Ramos (cell line): ENCODE data around the gene SOX13.
"Not testable (repeated sequence)": the region's sequence is repeated elsewhere in the genome, so short reads cannot be mapped to it uniquely, and the experiment has no call there.

Experiments
- in situ Hi-C: fragments of 300-500 bp; cut with MboI; formaldehyde crosslinking; loops from one replicate; pipeline ENCODE4 v1.14.3; 2022; ENCODE audit warnings: low sequenced_read_pairs; ENCODE audit not compliant: unreplicated experiment

Gene SOX13

GRCh38 chr1:204072931-204073836 is at the start of gene SOX13:
Gene SOX13 (plus strand): TSS chr1:204073115. CDS start chr1:204112916, 39,801 bp downstream.
- in situ Hi-C loops = no loop called here

GRCh38 chr1:204025917-204026707 is 46.8 kb upstream of the SOX13 start:
- in situ Hi-C loops = no loop called here

GRCh38 chr1:204027446-204027845 is 45.5 kb upstream of the SOX13 start:
- in situ Hi-C loops = no loop called here

- in situ Hi-C loops = no loop called here
Observed at GRCh38 chr1:204029016-204029415, 43.9 kb upstream of the SOX13 start.

- in situ Hi-C loops = no loop called here
Observed at GRCh38 chr1:204031098-204031710, 41.7 kb upstream of the SOX13 start.

- in situ Hi-C loops = no loop called here
Observed at GRCh38 chr1:204032642-204033235, 40.2 kb upstream of the SOX13 start.

- in situ Hi-C loops = no loop called here
Observed at GRCh38 chr1:204033306-204033705, 39.6 kb upstream of the SOX13 start.

- in situ Hi-C loops = no loop called here
Observed at GRCh38 chr1:204036882-204037655, 35.8 kb upstream of the SOX13 start.

GRCh38 chr1:204041232-204041767 is 31.6 kb upstream of the SOX13 start:
- in situ Hi-C loops = no loop called here

- in situ Hi-C loops = no loop called here
Observed at GRCh38 chr1:204041803-204042505, 31.0 kb upstream of the SOX13 start.

- in situ Hi-C loops = no loop called here
Observed at GRCh38 chr1:204042516-204042915, 30.4 kb upstream of the SOX13 start.

- in situ Hi-C loops = no loop called here
Observed at GRCh38 chr1:204043680-204044079, 29.2 kb upstream of the SOX13 start.

GRCh38 chr1:204044448-204044847 is 28.5 kb upstream of the SOX13 start:
- in situ Hi-C loops = no loop called here

- in situ Hi-C loops = no loop called here
Observed at GRCh38 chr1:204045430-204045829, 27.5 kb upstream of the SOX13 start.

- in situ Hi-C loops = no loop called here
Observed at GRCh38 chr1:204046346-204046745, 26.6 kb upstream of the SOX13 start.

GRCh38 chr1:204048796-204049195 is 24.1 kb upstream of the SOX13 start:
- in situ Hi-C loops = not testable (repeated sequence)

- in situ Hi-C loops = no loop called here
Observed at GRCh38 chr1:204051258-204051657, 21.7 kb upstream of the SOX13 start.

- in situ Hi-C loops = no loop called here
Observed at GRCh38 chr1:204051718-204052117, 21.2 kb upstream of the SOX13 start.

- in situ Hi-C loops = no loop called here
Observed at GRCh38 chr1:204053893-204054292, 19.0 kb upstream of the SOX13 start.
